SU-DHL-6 (cell line): ENCODE measurements around the gene ANKRD23.

Experiments
- EZH2phosphoT487 ChIP-seq: fragments of 200-600 bp; sonication (generic), shearing (Covaris generic); conservative IDR thresholded peaks from 2 replicates; pipeline ENCODE4 v1.6.1; 2018; ENCODE audit warnings: mild to moderate bottlenecking, antibody characterized with exemption, low read length, moderate library complexity, mixed read lengths
- TF ChIP-seq, protein P1 (sequence below): fragments of 200-600 bp; sonication (generic); IDR thresholded peaks from one replicate; pipeline ENCODE4 v1.5.1; 2017; ENCODE audit warnings: antibody characterized with exemption, mild to moderate bottlenecking, low read length, moderate library complexity; ENCODE audit not compliant: insufficient read depth, poor library complexity, severe bottlenecking

DNA sequence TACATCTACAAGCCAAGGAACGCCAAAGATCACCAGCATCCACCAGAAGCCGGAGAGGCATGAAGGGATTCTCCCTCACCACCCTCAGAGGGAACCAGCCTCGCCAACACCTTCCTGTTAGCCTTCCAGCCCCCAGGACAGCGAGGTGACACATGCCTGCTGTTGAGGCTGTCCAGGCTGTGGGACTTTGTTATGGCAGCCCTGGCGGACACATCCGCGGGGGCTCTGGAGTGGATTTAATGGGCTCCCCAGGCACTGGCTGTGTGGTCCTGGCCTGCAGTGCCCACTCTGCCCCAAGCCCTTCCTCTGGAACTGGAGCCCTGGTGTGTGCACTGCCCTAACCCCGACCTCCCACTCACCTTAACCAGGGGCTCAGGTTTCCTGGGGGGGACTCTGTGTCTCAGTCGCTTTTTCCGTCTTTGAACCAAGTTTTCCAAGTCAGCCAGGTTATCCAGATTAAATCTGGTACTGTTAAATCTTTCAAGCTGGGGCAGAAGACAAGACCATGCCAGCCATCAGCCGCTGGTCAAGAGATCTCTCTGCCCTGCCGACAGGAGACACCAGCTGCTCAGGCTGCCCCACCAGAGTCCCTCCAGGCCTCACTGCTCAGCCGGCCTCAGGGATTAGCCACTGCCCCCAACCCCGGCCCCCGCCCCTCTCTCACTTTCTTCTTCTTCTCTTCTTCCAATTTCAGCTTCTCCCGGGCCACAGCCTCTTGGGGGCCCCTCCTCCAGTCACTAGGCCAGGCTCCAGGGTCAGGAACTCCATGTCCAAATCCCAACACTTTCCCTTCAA, 1.9 kb downstream of the ANKRD23 start:
- TF ChIP-seq, protein P1, sequence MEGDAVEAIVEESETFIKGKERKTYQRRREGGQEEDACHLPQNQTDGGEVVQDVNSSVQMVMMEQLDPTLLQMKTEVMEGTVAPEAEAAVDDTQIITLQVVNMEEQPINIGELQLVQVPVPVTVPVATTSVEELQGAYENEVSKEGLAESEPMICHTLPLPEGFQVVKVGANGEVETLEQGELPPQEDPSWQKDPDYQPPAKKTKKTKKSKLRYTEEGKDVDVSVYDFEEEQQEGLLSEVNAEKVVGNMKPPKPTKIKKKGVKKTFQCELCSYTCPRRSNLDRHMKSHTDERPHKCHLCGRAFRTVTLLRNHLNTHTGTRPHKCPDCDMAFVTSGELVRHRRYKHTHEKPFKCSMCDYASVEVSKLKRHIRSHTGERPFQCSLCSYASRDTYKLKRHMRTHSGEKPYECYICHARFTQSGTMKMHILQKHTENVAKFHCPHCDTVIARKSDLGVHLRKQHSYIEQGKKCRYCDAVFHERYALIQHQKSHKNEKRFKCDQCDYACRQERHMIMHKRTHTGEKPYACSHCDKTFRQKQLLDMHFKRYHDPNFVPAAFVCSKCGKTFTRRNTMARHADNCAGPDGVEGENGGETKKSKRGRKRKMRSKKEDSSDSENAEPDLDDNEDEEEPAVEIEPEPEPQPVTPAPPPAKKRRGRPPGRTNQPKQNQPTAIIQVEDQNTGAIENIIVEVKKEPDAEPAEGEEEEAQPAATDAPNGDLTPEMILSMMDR, result no peak
- no peak for TF ChIP-seq EZH2phosphoT487
